RWPE2 (cell line): ENCODE data around the gene CACNA1S.

Experiments
- ATAC-seq: fragments of 200-7000 bp; cut with Tn5 transposase; 3 replicates; pipeline ENCODE4 v1.9.1; 2021; ENCODE audit warnings: low read depth
- DNase-seq: peaks from one replicate; pipeline ENCODE4 v3.0.0-alpha.2; 2020; ENCODE audit warnings: low spot score
- H3K27ac ChIP-seq: fragments of 450-650 bp; 2 replicates; pipeline ENCODE4 v1.5.1; 2017; ENCODE audit warnings: mild to moderate bottlenecking; ENCODE audit not compliant: poor library complexity, severe bottlenecking
- H3K27me3 ChIP-seq: fragments of 250-450 bp; sonication (Bioruptor Pico); 2 replicates; pipeline ENCODE4 v1.5.1; 2021; ENCODE audit warnings: mild to moderate bottlenecking, moderate library complexity; ENCODE audit not compliant: insufficient read depth, poor library complexity, severe bottlenecking
- H3K36me3 ChIP-seq: fragments of 250-450 bp; sonication (Bioruptor Pico); 2 replicates; pipeline ENCODE4 v1.5.1; 2020; ENCODE audit warnings: low read depth, mild to moderate bottlenecking, moderate library complexity
- H3K4me1 ChIP-seq: fragments of 250-450 bp; sonication (Bioruptor Pico); 2 replicates; pipeline ENCODE4 v1.5.1; 2021; ENCODE audit warnings: mild to moderate bottlenecking, moderate library complexity; ENCODE audit not compliant: insufficient read depth, poor library complexity, severe bottlenecking
- H3K4me3 ChIP-seq: fragments of 250-450 bp; sonication (Bioruptor Pico); 2 replicates; pipeline ENCODE4 v1.5.1; 2021; ENCODE audit warnings: mild to moderate bottlenecking, moderate library complexity; ENCODE audit not compliant: severe bottlenecking
- H3K9me3 ChIP-seq: fragments of 250-450 bp; sonication (Bioruptor Pico); 2 replicates; pipeline ENCODE4 v1.5.1; 2021; ENCODE audit warnings: mild to moderate bottlenecking, moderate library complexity; ENCODE audit not compliant: severe bottlenecking
- CTCF ChIP-seq: fragments of 450-650 bp; IDR thresholded peaks from one replicate; pipeline ENCODE4 v1.5.1; 2017; ENCODE audit warnings: mild to moderate bottlenecking, moderate library complexity; ENCODE audit not compliant: poor library complexity, severe bottlenecking

The CACNA1S gene

GRCh38 chr1:201038186-201038876 lies 73.9 kb downstream of the CACNA1S start:
- no peaks in the 10 kb centered on the region for H3K36me3 ChIP-seq
- no peaks in the 10 kb centered on the region for H3K27me3 ChIP-seq
- no peaks in the 10 kb centered on the region for H3K9me3 ChIP-seq
- no peak for TF ChIP-seq CTCF
- H3K4me3 ChIP-seq, result no peak overlapping the region
- no peak overlapping the region for H3K27ac ChIP-seq
- H3K4me1 ChIP-seq, result no peaks in the 10 kb centered on the region
- ATAC-seq (no peak), DNase-seq (no peak)

GRCh38 chr1:201036188-201036842 lies 75.9 kb downstream of the CACNA1S start:
- no peak for DNase-seq
- Histone ChIP-seq H3K4me3 (no peak overlapping the region), H3K36me3 (no peaks in the 10 kb centered on the region), H3K27me3 (no peaks in the 10 kb centered on the region), H3K9me3 (no peaks in the 10 kb centered on the region), H3K4me1 (no peaks in the 10 kb centered on the region), H3K27ac (no peak overlapping the region)
- no peak for ATAC-seq
- TF ChIP-seq CTCF, result no peak

- no peak overlapping the region for H3K27ac ChIP-seq
- H3K4me3 ChIP-seq, result no peak overlapping the region
- H3K36me3 ChIP-seq, result no peaks in the 10 kb centered on the region
- no peaks in the 10 kb centered on the region for H3K27me3 ChIP-seq
- H3K9me3 ChIP-seq, result no peaks in the 10 kb centered on the region
- ATAC-seq (no peak), DNase-seq (no peak)
- no peaks in the 10 kb centered on the region for H3K4me1 ChIP-seq
- TF ChIP-seq CTCF, result no peak
Measured at GRCh38 chr1:201034671-201035070, 77.6 kb downstream of the CACNA1S start.

- no peaks in the 10 kb centered on the region for H3K4me1 ChIP-seq
- ATAC-seq, result no peak
- no peaks in the 10 kb centered on the region for H3K27me3 ChIP-seq
- no peak overlapping the region for H3K4me3 ChIP-seq
- no peak for DNase-seq
- no peak overlapping the region for H3K27ac ChIP-seq
- no peak for TF ChIP-seq CTCF
- no peaks in the 10 kb centered on the region for H3K36me3 ChIP-seq
- H3K9me3 ChIP-seq, result no peaks in the 10 kb centered on the region
Measured at GRCh38 chr1:201032408-201032807, 79.8 kb downstream of the CACNA1S start.

GRCh38 chr1:201028461-201028889 lies 83.8 kb downstream of the CACNA1S start:
- no peak for DNase-seq
- Histone ChIP-seq H3K36me3 (no peaks in the 10 kb centered on the region), H3K4me1 (no peaks in the 10 kb centered on the region), H3K27ac (no peak overlapping the region), H3K9me3 (no peaks in the 10 kb centered on the region), H3K27me3 (no peaks in the 10 kb centered on the region), H3K4me3 (no peak overlapping the region)
- no peak for TF ChIP-seq CTCF
- ATAC-seq, result no peak
